Panc1 (cell line): ENCODE data around the gene S100A16. TPM values are rescaled to one million over a fixed set of nuclear protein-coding genes. Genes with fewer than 3 reads are reported as not detected.

ENCODE experiments used
- ATAC-seq: fragments of 200-7000 bp; cut with Tn5 transposase; 2 replicates; pipeline ENCODE4 v1.9.1; 2020; ENCODE audit warnings: mild to moderate bottlenecking, moderate library complexity
- BruUV-seq: library from RNA; stranded (reverse); fragments of 400-500 nt; replicated peaks from 2 replicates; lab custom pipeline; 2021; lab: Mats Ljungman, UMichigan
- CTCF ChIA-PET: fragments of 300-600 bp; sonication (Branson Sonifier 250); formaldehyde crosslinking; loops from one replicate; lab custom pipeline; 2022; ENCODE audit warnings: antibody characterized with exemption; lab: Charles Lee
- POLR2A ChIA-PET: fragments of 300-600 bp; sonication (Branson Sonifier 250); formaldehyde crosslinking; loops from one replicate; lab custom pipeline; 2022; ENCODE audit warnings: antibody characterized with exemption; lab: Charles Lee
- DNase-seq: peaks from one replicate; pipeline ENCODE4 v3.0.0-alpha.2; 2010; ENCODE audit warnings: low read depth, low spot score
- H3K27ac ChIP-seq: 2 replicates; pipeline ENCODE4 v1.5.1; 2011; ENCODE audit warnings: mild to moderate bottlenecking, low read length, inconsistent platforms
- H3K27me3 ChIP-seq: fragments of 200-500 bp; sonication (Bioruptor generic); 2 replicates; pipeline ENCODE4 v1.6.0; 2014; ENCODE audit warnings: low read length, inconsistent platforms; ENCODE audit not compliant: control insufficient read depth, insufficient read depth
- H3K36me3 ChIP-seq: fragments of 200-500 bp; sonication (Bioruptor generic); 2 replicates; pipeline ENCODE4 v1.5.1; 2014; ENCODE audit warnings: inconsistent platforms, mild to moderate bottlenecking, low read length, moderate library complexity; ENCODE audit not compliant: control insufficient read depth, insufficient read depth
- H3K4me1 ChIP-seq: 2 replicates; pipeline ENCODE4 v1.5.1; 2011; ENCODE audit warnings: inconsistent platforms, mild to moderate bottlenecking, low read length, moderate library complexity; ENCODE audit not compliant: control insufficient read depth, insufficient read depth
- H3K4me3 ChIP-seq, 2 experiments: 2 replicates each; pipeline ENCODE4 v1.5.1; 2011 to 2012; ENCODE audit warnings: low read depth in 2 of 2, low read length in 2 of 2, mild to moderate bottlenecking in 2 of 2, inconsistent platforms in 1 of 2, moderate library complexity in 1 of 2
- H3K9me3 ChIP-seq: fragments of 200-500 bp; sonication (Bioruptor generic); 2 replicates; pipeline ENCODE4 v1.5.1; 2014; ENCODE audit warnings: low read depth, mild to moderate bottlenecking, inconsistent platforms, low read length, moderate library complexity; ENCODE audit not compliant: control insufficient read depth, insufficient read depth
- CTCF ChIP-seq: fragments of 450-650 bp; IDR thresholded peaks from 2 replicates; pipeline ENCODE4 v1.5.1; 2017; ENCODE audit warnings: mild to moderate bottlenecking
- POLR2AphosphoS5 ChIP-seq: IDR thresholded peaks from 2 replicates; pipeline ENCODE4 v1.6.1; 2012; ENCODE audit warnings: mild to moderate bottlenecking, low read depth, low read length, moderate library complexity
- REST ChIP-seq, 2 experiments: IDR thresholded peaks; 2 replicates each; pipeline ENCODE4 v1.6.1; 2011 to 2012; ENCODE audit warnings: low read depth in 2 of 2, control low read depth in 1 of 2, low read length in 1 of 2, mild to moderate bottlenecking in 1 of 2, moderate library complexity in 1 of 2; ENCODE audit not compliant: insufficient read depth in 1 of 2
- SIN3A ChIP-seq: IDR thresholded peaks from 2 replicates; pipeline ENCODE4 v1.6.1; 2012; ENCODE audit warnings: low read depth, mild to moderate bottlenecking, low read length, moderate library complexity, borderline replicate concordance; ENCODE audit not compliant: insufficient read depth
- TCF7L2 ChIP-seq: IDR thresholded peaks from 2 replicates; pipeline ENCODE4 v1.6.1; 2011; ENCODE audit warnings: mild to moderate bottlenecking, low read depth, low read length, inconsistent platforms
- in situ Hi-C: cut with HindIII; loops from 2 replicates; pipeline ENCODE4 v1.10.0; 2016; ENCODE audit warnings: low sequenced_read_pairs, low pct_unique_long_range_greater_than_20kb
- intact Hi-C: fragments of 100-400 bp; cut with micrococcal nuclease; formaldehyde crosslinking; loops from one replicate; pipeline ENCODE4 v1.10.0; 2022; ENCODE audit not compliant: unreplicated experiment
- total RNA-seq: library from RNA; stranded (reverse); gene quantifications from one replicate; pipeline ENCODE4 v1.2.1, GENCODE V29; 2021; ENCODE audit not compliant: unreplicated experiment

Gene S100A16
- total RNA-seq, 1 experiment from 2014 or later = 61.6 TPM

DNA sequence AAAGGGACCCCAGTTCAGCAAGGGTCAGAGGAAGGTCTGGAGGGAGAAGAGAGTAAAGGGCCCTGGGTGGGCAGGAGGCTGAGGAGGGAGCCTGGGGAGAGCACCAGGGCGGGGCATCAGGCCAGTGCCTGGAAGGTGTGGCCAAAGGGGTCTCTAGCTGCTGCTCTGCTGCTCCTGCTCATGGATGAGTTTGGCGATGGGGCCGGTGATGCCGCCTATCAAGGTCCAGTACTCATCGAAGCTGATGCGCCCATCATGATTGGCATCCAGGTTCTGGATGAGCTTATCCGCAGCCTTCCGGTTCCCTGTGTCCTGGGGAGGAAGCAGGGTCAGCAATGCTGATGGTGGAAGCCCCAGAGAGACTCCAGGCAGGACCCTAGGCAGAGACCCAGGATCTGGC is 5.6 kb downstream of the S100A16 start:
- Histone ChIP-seq H3K4me3 (no peak overlapping the region; a peak in 1 of 4 replicates), H3K27me3 (no peaks in the 10 kb centered on the region), H3K4me1 (peaks cover 36% of the 10 kb centered on the region), H3K9me3 (no peaks in the 10 kb centered on the region), H3K27ac (no peak overlapping the region), H3K36me3 (no peaks in the 10 kb centered on the region)
- intact Hi-C loops = no loop called here
- in situ Hi-C loops = loop anchor here (25.0 kb wide), 1 partner anchor 245 kb away; the partner anchor contains the start of gene S100A9
- POLR2A ChIA-PET = interaction anchor here (0.5 kb wide), 1 partner anchor 87 kb away, joined by 3 read pairs; no protein-coding TSS in a partner anchor
- TF ChIP-seq SIN3A (no peak), TCF7L2 (no peak), REST (IDR thresholded peaks at IDR 0.05; ENCODE audit: insufficient read depth in 1 of 2, low read depth in 2 of 2, low read length in 1 of 2) (no peak), CTCF (no peak), POLR2AphosphoS5 (no peak)
- CTCF ChIA-PET = interaction anchor here (0.6 kb wide), 1 partner anchor 96 kb away, joined by 8 read pairs; no protein-coding TSS in a partner anchor
- no TSS peak for BruUV-seq
- no peak for ATAC-seq
- DNase-seq = no peak

- ATAC-seq (no peak), DNase-seq (no peak)
- no peaks in the 10 kb centered on the region for H3K27me3 ChIP-seq
- peaks cover 29% of the 10 kb centered on the region for H3K4me1 ChIP-seq
- H3K27ac ChIP-seq = no peak overlapping the region
- intact Hi-C loops = no loop called here
- TF ChIP-seq SIN3A (no peak), TCF7L2 (no peak), CTCF (no peak), POLR2AphosphoS5 (no peak), REST (IDR thresholded peaks at IDR 0.05; ENCODE audit: insufficient read depth in 1 of 2, low read depth in 2 of 2, low read length in 1 of 2) (no peak)
- no peak overlapping the region for H3K4me3 ChIP-seq
- in situ Hi-C loops = loop anchor here (25.0 kb wide), 1 partner anchor 244 kb away; the partner anchor contains the start of gene S100A9
- CTCF ChIA-PET = no interaction called here
- no peaks in the 10 kb centered on the region for H3K36me3 ChIP-seq
- no peaks in the 10 kb centered on the region for H3K9me3 ChIP-seq
- POLR2A ChIA-PET = interaction anchor here (0.5 to 0.7 kb wide), 2 partner anchors 54 to 350 kb away, joined by 5 to 6 read pairs; no protein-coding TSS in a partner anchor
- BruUV-seq = no TSS peak
Observed at GRCh38 chr1:153606194-153606593, 6.7 kb downstream of the S100A16 start.
